Keratinocyte (primary cell): ENCODE data around the gene PARL.

ENCODE experiments used
- EZH2 ChIP-seq: IDR thresholded peaks from one replicate; pipeline ENCODE4 v1.6.1; 2012; ENCODE audit warnings: inconsistent platforms, mild to moderate bottlenecking, low read length, moderate library complexity
- TF ChIP-seq, protein P1 (sequence below), 3 experiments: IDR thresholded peaks in 1 of 3; conservative IDR thresholded peaks in 1 of 3; optimal IDR thresholded peaks in 1 of 3; 2 replicates in 2 of 3; 3 replicates in 1 of 3; pipeline versions ENCODE3 to v1.5.1; 2011; ENCODE audit warnings: low read length in 3 of 3, mild to moderate bottlenecking in 3 of 3, moderate library complexity in 2 of 3, control low read depth in 1 of 3, inconsistent platforms in 1 of 3; ENCODE audit not compliant: insufficient read depth in 2 of 3; ENCODE audit errors: extremely low read depth in 1 of 3

DNA sequence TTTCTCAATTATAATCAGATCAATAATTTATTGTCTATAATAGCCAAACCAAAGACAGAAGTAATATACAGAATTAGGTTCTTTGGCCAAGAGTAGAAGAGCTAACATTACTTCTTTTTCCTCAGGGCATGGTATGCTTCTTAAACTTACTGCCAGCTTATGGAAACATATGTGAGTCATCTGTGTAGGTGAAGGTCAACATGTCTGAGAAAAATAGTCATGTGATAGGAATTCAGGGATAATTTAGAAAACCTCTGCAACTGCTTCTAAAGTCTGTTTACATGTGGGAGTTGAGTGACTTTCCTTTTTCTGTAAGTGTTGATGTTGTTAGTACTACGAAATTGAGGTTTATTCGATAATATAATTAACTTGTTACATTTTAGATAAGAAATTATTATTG is 40.1 kb downstream of the PARL start:
- TF ChIP-seq, protein P1, sequence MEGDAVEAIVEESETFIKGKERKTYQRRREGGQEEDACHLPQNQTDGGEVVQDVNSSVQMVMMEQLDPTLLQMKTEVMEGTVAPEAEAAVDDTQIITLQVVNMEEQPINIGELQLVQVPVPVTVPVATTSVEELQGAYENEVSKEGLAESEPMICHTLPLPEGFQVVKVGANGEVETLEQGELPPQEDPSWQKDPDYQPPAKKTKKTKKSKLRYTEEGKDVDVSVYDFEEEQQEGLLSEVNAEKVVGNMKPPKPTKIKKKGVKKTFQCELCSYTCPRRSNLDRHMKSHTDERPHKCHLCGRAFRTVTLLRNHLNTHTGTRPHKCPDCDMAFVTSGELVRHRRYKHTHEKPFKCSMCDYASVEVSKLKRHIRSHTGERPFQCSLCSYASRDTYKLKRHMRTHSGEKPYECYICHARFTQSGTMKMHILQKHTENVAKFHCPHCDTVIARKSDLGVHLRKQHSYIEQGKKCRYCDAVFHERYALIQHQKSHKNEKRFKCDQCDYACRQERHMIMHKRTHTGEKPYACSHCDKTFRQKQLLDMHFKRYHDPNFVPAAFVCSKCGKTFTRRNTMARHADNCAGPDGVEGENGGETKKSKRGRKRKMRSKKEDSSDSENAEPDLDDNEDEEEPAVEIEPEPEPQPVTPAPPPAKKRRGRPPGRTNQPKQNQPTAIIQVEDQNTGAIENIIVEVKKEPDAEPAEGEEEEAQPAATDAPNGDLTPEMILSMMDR (optimal IDR thresholded peaks at IDR 0.05 in 1 of 3, IDR thresholded peaks at IDR 0.05 in 1 of 3, conservative IDR thresholded peaks at IDR 0.05 in 1 of 3; ENCODE audit: extremely low read depth in 1 of 3, insufficient read depth in 2 of 3, low read length in 3 of 3) = no peak
- no peak for TF ChIP-seq EZH2
